LNCAP (cell line): ENCODE measurements around the gene POLN.

Experiments used
- CTCF ChIP-seq: fragments of 450-650 bp; IDR thresholded peaks from 2 replicates; pipeline ENCODE4 v1.5.1; 2017; ENCODE audit warnings: mild to moderate bottlenecking

POLN gene

GRCh38 chr4:2091990-2092668, 149.8 kb downstream of the POLN start:
- no peak for TF ChIP-seq CTCF

- TF ChIP-seq CTCF = no peak
Observed at GRCh38 chr4:2090642-2091041, 151.3 kb downstream of the POLN start.

- TF ChIP-seq CTCF = no peak
Observed at GRCh38 chr4:2089222-2089621, 152.7 kb downstream of the POLN start.

GRCh38 chr4:2087170-2087569, 154.8 kb downstream of the POLN start:
- no peak for TF ChIP-seq CTCF

GRCh38 chr4:2085496-2085901, 156.4 kb downstream of the POLN start:
- no peak for TF ChIP-seq CTCF

- no peak for TF ChIP-seq CTCF
Observed at GRCh38 chr4:2084316-2084715, 157.6 kb downstream of the POLN start.

- TF ChIP-seq CTCF = no peak
Observed at GRCh38 chr4:2083826-2084160, 158.1 kb downstream of the POLN start.
